ENCODE data around the gene SKAP1.

SKAP1 gene

GRCh38 chr17:48479014-48479402 lies 49.0 kb upstream of the SKAP1 start (continued):
- TF ChIP-seq ZNF565 (CRISPR knock-in tag; conservative IDR thresholded peaks at IDR 0.05; ENCODE audit: low read depth), result no peak
- TF ChIP-seq OSR1 (CRISPR knock-in tag; IDR thresholded peaks at IDR 0.05), result no peak

GRCh38 chr17:48478224-48479013 lies 48.4 kb upstream of the SKAP1 start:
- TF ChIP-seq ZFP30 (CRISPR knock-in tag; IDR thresholded peaks at IDR 0.05) (no peak), ZNF70 (CRISPR knock-in tag; IDR thresholded peaks at IDR 0.05) (no peak), TOX (CRISPR knock-in tag; IDR thresholded peaks at IDR 0.05; ENCODE audit: borderline replicate concordance) (no peak), CREB5 (CRISPR knock-in tag; IDR thresholded peaks at IDR 0.05; ENCODE audit: low read depth) (no peak), TSHZ2 (CRISPR knock-in tag; IDR thresholded peaks at IDR 0.05) (no peak), SNAI2 (CRISPR knock-in tag; IDR thresholded peaks at IDR 0.05) (no peak), GLIS3 (CRISPR knock-in tag; IDR thresholded peaks at IDR 0.05) (no peak), ZNF8 (CRISPR knock-in tag; IDR thresholded peaks at IDR 0.05) (no peak), PPARA (CRISPR knock-in tag; IDR thresholded peaks at IDR 0.05; ENCODE audit: borderline replicate concordance) (no peak), ARNTL (CRISPR knock-in tag; IDR thresholded peaks at IDR 0.05; ENCODE audit: borderline replicate concordance, low read depth) (no peak), ISL1 (CRISPR knock-in tag; IDR thresholded peaks at IDR 0.05) (no peak), TCF4 (CRISPR knock-in tag; IDR thresholded peaks at IDR 0.05; ENCODE audit: borderline replicate concordance) (no peak), PATZ1 (CRISPR knock-in tag; IDR thresholded peaks at IDR 0.05; ENCODE audit: borderline replicate concordance) (no peak), ESRRG (CRISPR knock-in tag; IDR thresholded peaks at IDR 0.05) (no peak), CSRNP3 (CRISPR knock-in tag; IDR thresholded peaks at IDR 0.05) (no peak), CSDC2 (CRISPR knock-in tag; IDR thresholded peaks at IDR 0.05) (no peak), ZNF565 (CRISPR knock-in tag; conservative IDR thresholded peaks at IDR 0.05; ENCODE audit: low read depth) (no peak), BACH2 (CRISPR knock-in tag; IDR thresholded peaks at IDR 0.05; ENCODE audit: borderline replicate concordance) (no peak)
- TF ChIP-seq, protein P1, sequence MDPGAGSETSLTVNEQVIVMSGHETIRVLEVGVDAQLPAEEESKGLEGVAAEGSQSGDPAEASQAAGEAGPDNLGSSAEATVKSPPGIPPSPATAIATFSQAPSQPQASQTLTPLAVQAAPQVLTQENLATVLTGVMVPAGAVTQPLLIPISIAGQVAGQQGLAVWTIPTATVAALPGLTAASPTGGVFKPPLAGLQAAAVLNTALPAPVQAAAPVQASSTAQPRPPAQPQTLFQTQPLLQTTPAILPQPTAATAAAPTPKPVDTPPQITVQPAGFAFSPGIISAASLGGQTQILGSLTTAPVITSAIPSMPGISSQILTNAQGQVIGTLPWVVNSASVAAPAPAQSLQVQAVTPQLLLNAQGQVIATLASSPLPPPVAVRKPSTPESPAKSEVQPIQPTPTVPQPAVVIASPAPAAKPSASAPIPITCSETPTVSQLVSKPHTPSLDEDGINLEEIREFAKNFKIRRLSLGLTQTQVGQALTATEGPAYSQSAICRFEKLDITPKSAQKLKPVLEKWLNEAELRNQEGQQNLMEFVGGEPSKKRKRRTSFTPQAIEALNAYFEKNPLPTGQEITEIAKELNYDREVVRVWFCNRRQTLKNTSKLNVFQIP (CRISPR knock-in tag; IDR thresholded peaks at IDR 0.05; ENCODE audit: borderline replicate concordance, low read depth), result no peak
- ATAC-seq, result no peak

DNA sequence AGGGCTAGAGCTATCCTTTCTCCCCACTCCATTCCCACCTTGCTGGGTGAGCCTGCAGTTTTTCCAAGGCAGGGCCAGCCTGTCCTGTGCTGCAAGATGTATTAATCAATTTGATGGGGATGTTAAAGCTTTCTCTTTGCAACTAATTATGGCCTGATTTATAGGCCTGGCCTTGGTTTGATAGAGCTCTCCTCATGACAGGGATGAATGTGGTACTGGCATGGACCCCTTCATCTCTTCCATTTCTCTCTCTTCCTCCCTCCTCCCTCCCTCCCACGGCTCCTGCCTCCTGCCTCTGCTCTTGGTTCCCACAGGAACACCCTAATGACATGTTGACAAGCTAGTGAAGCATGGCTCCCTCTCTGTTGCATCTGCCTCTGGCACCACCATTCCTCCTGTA lies 47.2 kb upstream of the SKAP1 start:
- TF ChIP-seq ZFP3 (CRISPR knock-in tag; IDR thresholded peaks at IDR 0.05) (no peak), OSR1 (CRISPR knock-in tag; IDR thresholded peaks at IDR 0.05) (no peak), PPARA (CRISPR knock-in tag; IDR thresholded peaks at IDR 0.05; ENCODE audit: borderline replicate concordance) (no peak), CSDC2 (CRISPR knock-in tag; IDR thresholded peaks at IDR 0.05) (no peak), TSHZ2 (CRISPR knock-in tag; IDR thresholded peaks at IDR 0.05) (no peak)
- ATAC-seq, result no peak

All from SK-N-SH treated with all-trans-retinoic acid at 6 μM for 48 hours (cell line).